PC-3 (cell line): ENCODE data around the gene HOXB2. TPM values are rescaled to one million over a fixed set of nuclear protein-coding genes. Genes with fewer than 3 reads are reported as not detected.
A peak's percentile ranks its signal among the peaks of the same experiment; 100 is the strongest.

ENCODE experiments used
- ATAC-seq: fragments of 200-7000 bp; cut with Tn5 transposase; 2 replicates; pipeline ENCODE4 v1.9.1; 2020; ENCODE audit warnings: mild to moderate bottlenecking, moderate library complexity
- BruUV-seq: library from RNA; stranded (reverse); fragments of 400-500 nt; replicated peaks from 2 replicates; lab custom pipeline; 2021; lab: Mats Ljungman, UMichigan
- CTCF ChIA-PET: fragments of 300-600 bp; sonication (Branson Sonifier 250); formaldehyde crosslinking; loops from one replicate; lab custom pipeline; 2022; ENCODE audit warnings: antibody characterized with exemption; lab: Charles Lee
- POLR2A ChIA-PET: fragments of 300-600 bp; sonication (Branson Sonifier 250); formaldehyde crosslinking; loops from one replicate; lab custom pipeline; 2022; ENCODE audit warnings: antibody characterized with exemption; ENCODE audit not compliant: unreplicated experiment; lab: Charles Lee
- DNase-seq: peaks from one replicate; pipeline ENCODE4 v3.0.0-alpha.2; 2015
- H2AFZ ChIP-seq: fragments of 300-600 bp; sonication (generic); 2 replicates; pipeline ENCODE4 v1.6.0; 2016; ENCODE audit warnings: antibody characterized with exemption, low read length
- H3F3A ChIP-seq: fragments of 300-600 bp; sonication (generic); one replicate; pipeline ENCODE4 v1.6.0; 2017; ENCODE audit warnings: antibody characterized with exemption, low read length, control low read depth, mild to moderate bottlenecking; ENCODE audit not compliant: unreplicated experiment
- H3K27ac ChIP-seq: fragments of 300-600 bp; sonication (generic); 2 replicates; pipeline ENCODE4 v1.5.1; 2016; ENCODE audit warnings: mild to moderate bottlenecking, low read length
- H3K27me3 ChIP-seq: fragments of 300-600 bp; sonication (generic); 2 replicates; pipeline ENCODE4 v1.6.1; 2016; ENCODE audit warnings: low read length, mixed read lengths
- H3K36me3 ChIP-seq: fragments of 300-600 bp; sonication (generic); 2 replicates; pipeline ENCODE4 v1.6.1; 2016; ENCODE audit warnings: low read depth, mixed run types, low read length, mixed read lengths
- H3K4me1 ChIP-seq: fragments of 300-600 bp; sonication (generic); 2 replicates; pipeline ENCODE4 v1.5.1; 2016; ENCODE audit warnings: low read length; ENCODE audit not compliant: insufficient read depth
- H3K4me2 ChIP-seq: fragments of 300-600 bp; sonication (generic); 2 replicates; pipeline ENCODE4 v1.6.0; 2016; ENCODE audit warnings: low read length
- H3K4me3 ChIP-seq: fragments of 300-600 bp; sonication (generic); 2 replicates; pipeline ENCODE4 v1.5.1; 2016; ENCODE audit warnings: mild to moderate bottlenecking, low read length, mixed read lengths
- H3K79me2 ChIP-seq: fragments of 300-600 bp; sonication (generic); 2 replicates; pipeline ENCODE4 v1.6.1; 2017; ENCODE audit warnings: low read length, mixed read lengths
- H3K9ac ChIP-seq: fragments of 300-600 bp; sonication (generic); 2 replicates; pipeline ENCODE4 v1.6.0; 2016; ENCODE audit warnings: mild to moderate bottlenecking, low read length
- H3K9me2 ChIP-seq: fragments of 300-600 bp; sonication (generic); replicated peaks from 2 replicates; pipeline ENCODE4 v1.6.1; 2016; ENCODE audit warnings: mixed run types, low read length, mixed read lengths
- H3K9me3 ChIP-seq: fragments of 300-600 bp; sonication (generic); 2 replicates; pipeline ENCODE4 v1.6.1; 2016; ENCODE audit warnings: low read length, mixed read lengths
- H4K20me1 ChIP-seq: fragments of 300-600 bp; sonication (generic); 2 replicates; pipeline ENCODE4 v1.6.1; 2016; ENCODE audit warnings: low read length, mixed read lengths
- CTCF ChIP-seq: fragments of 300-600 bp; sonication (generic); conservative IDR thresholded peaks from 2 replicates; pipeline ENCODE4 v1.5.1; 2017; ENCODE audit warnings: antibody characterized with exemption, low read depth, mild to moderate bottlenecking, low read length
- EZH2 ChIP-seq: fragments of 300-600 bp; sonication (generic); IDR thresholded peaks from one replicate; pipeline ENCODE4 v1.6.1; 2017; ENCODE audit warnings: antibody characterized with exemption, mild to moderate bottlenecking, low read length; ENCODE audit not compliant: unreplicated experiment
- EZH2phosphoT487 ChIP-seq: fragments of 300-600 bp; sonication (generic); IDR thresholded peaks from 2 replicates; pipeline ENCODE4 v1.6.1; 2018; ENCODE audit warnings: mild to moderate bottlenecking, antibody characterized with exemption, low read length, borderline replicate concordance
- intact Hi-C: fragments of 100-400 bp; cut with micrococcal nuclease; formaldehyde crosslinking; loops from 2 replicates; pipeline ENCODE4 v1.9.0; 2023
- total RNA-seq: library from RNA; depleted of rRNA; stranded (reverse); fragments of >200 nt; gene quantifications from 2 replicates; pipeline ENCODE4 v1.2.3, GENCODE V29; 2014

Gene HOXB2
- total RNA-seq, 1 experiment from 2014 or later, result 1.1 TPM

GRCh38 chr17:48522031-48522653, 22.8 kb downstream of the HOXB2 start:
- no peaks in the 10 kb centered on the region for H4K20me1 ChIP-seq
- H3K36me3 ChIP-seq, result no peaks in the 10 kb centered on the region
- H3K9me2 ChIP-seq, result no peaks in the 10 kb centered on the region
- no peaks in the 10 kb centered on the region for H3F3A ChIP-seq
- BruUV-seq, result no TSS peak
- DNase-seq (peak; percentile 83), ATAC-seq (peak; percentile 58)
- H3K79me2 ChIP-seq, result no peaks in the 10 kb centered on the region
- H3K27ac ChIP-seq, result 0 out of 2 replicates have a peak overlapping the region, but pooled peaks have one; percentile 4
- peaks cover 27% of the 10 kb centered on the region for H3K4me1 ChIP-seq
- no peak overlapping the region for H3K9ac ChIP-seq
- no peaks in the 10 kb centered on the region for H3K9me3 ChIP-seq
- intact Hi-C loops, result no loop called here
- CTCF ChIA-PET, result interaction anchor here (0.7 kb wide), 1 partner anchor 36 kb away, joined by 4 read pairs; no protein-coding TSS in a partner anchor
- H3K4me2 ChIP-seq, result peak overlapping the region; percentile 26
- H3K4me3 ChIP-seq, result no peak overlapping the region
- no peaks in the 10 kb centered on the region for H3K27me3 ChIP-seq
- H2AFZ ChIP-seq, result peak overlapping the region; percentile 8
- POLR2A ChIA-PET, result no interaction called here
- TF ChIP-seq EZH2, result no peak
- no peak for TF ChIP-seq CTCF
- TF ChIP-seq EZH2phosphoT487, result no peak

DNA sequence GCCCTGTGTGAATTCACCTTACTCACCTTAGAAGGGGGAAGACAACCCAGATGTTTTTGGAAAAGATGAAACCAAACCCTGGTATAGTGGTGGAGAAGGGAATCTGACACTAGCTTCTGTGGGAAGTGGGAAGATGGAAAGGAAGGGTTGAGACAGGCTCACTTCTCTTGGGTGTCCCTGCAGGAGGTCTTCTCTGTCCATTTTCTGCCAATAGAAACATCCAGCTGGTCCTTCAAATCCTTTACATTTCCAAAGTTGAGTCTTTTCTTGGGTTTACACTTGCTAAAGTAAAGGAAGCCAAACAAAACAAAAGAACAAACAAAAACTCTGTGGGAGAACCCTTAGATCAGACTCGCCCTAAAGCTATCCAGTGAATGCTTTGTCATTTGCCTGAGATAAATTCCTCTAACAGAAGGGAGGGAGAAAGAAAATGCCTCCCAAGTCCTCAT, 24.3 kb downstream of the HOXB2 start:
- H3K9me2 ChIP-seq, result no peaks in the 10 kb centered on the region
- POLR2A ChIA-PET, result no interaction called here
- H3K4me3 ChIP-seq, result no peak overlapping the region
- H3K27me3 ChIP-seq, result no peaks in the 10 kb centered on the region
- H3K27ac ChIP-seq, result no peak overlapping the region
- BruUV-seq, result no TSS peak
- H3K9me3 ChIP-seq, result no peaks in the 10 kb centered on the region
- peaks cover 27% of the 10 kb centered on the region for H3K4me1 ChIP-seq
- H4K20me1 ChIP-seq, result no peaks in the 10 kb centered on the region
- no peaks in the 10 kb centered on the region for H3K36me3 ChIP-seq
- CTCF ChIA-PET, result interaction anchor here (0.6 to 1.1 kb wide), 3 partner anchors 9 to 1327 kb away, joined by 3 to 8 read pairs (median 8); no protein-coding TSS in a partner anchor
- H3K4me2 ChIP-seq, result no peak overlapping the region
- ATAC-seq (peak; percentile 42; the same call in 1 of the 2 replicates), DNase-seq (peak; percentile 66)
- no peak overlapping the region for H2AFZ ChIP-seq
- intact Hi-C loops, result loop anchor here (2.0 kb wide), 1 partner anchor 22 kb away; no protein-coding TSS in a partner anchor
- TF ChIP-seq EZH2, result no peak
- no peak for TF ChIP-seq CTCF
- TF ChIP-seq EZH2phosphoT487, result no peak
- no peak overlapping the region for H3K9ac ChIP-seq
- no peaks in the 10 kb centered on the region for H3F3A ChIP-seq
- H3K79me2 ChIP-seq, result no peaks in the 10 kb centered on the region

- BruUV-seq, result no TSS peak
- H3K36me3 ChIP-seq, result no peaks in the 10 kb centered on the region
- ATAC-seq (no peak), DNase-seq (no peak)
- H3K79me2 ChIP-seq, result no peaks in the 10 kb centered on the region
- POLR2A ChIA-PET, result interaction anchor here (0.5 kb wide), 1 partner anchor 209 kb away, joined by 6 read pairs; no protein-coding TSS in a partner anchor
- intact Hi-C loops, result no loop called here
- TF ChIP-seq EZH2, result no peak
- TF ChIP-seq EZH2phosphoT487, result no peak
- no peak for TF ChIP-seq CTCF
- CTCF ChIA-PET, result interaction anchor here (0.7 kb wide), 1 partner anchor 534 kb away, joined by 4 read pairs; no protein-coding TSS in a partner anchor
- no peaks in the 10 kb centered on the region for H3F3A ChIP-seq
- no peaks in the 10 kb centered on the region for H3K9me3 ChIP-seq
- no peaks in the 10 kb centered on the region for H3K27me3 ChIP-seq
- no peaks in the 10 kb centered on the region for H4K20me1 ChIP-seq
- H3K9me2 ChIP-seq, result no peaks in the 10 kb centered on the region
- H3K4me3 ChIP-seq, result no peak overlapping the region
- no peak overlapping the region for H2AFZ ChIP-seq
- H3K4me1 ChIP-seq, result peaks cover 27% of the 10 kb centered on the region
- no peak overlapping the region for H3K9ac ChIP-seq
- no peak overlapping the region for H3K27ac ChIP-seq
- H3K4me2 ChIP-seq, result no peak overlapping the region
These were observed 25.5 kb downstream of the HOXB2 start for GRCh38 chr17:48519427-48519826.
